Measurements from ENCODE around the gene CHAC1. TPM values are rescaled to one million over a fixed set of nuclear protein-coding genes. Genes with fewer than 3 reads are reported as not detected.

Gene CHAC1
- total RNA-seq, 2 donors from 2014 or later: 6.8 to 9.0 TPM

GRCh38 chr15:40915116-40915661, 38.1 kb upstream of the CHAC1 start:
- H3K9ac ChIP-seq (ENCODE audit: extremely low read depth, low read length, poor library complexity, severe bottlenecking): no peak overlapping the region
- H3K4me1 ChIP-seq (ENCODE audit: control insufficient read depth, insufficient read depth, low read length): peaks cover 5% of the 10 kb centered on the region
- Mint-ChIP-seq H3K4me1 (peaks cover 9% of the 10 kb centered on the region), H3K27ac (no peak overlapping the region), H3K36me3 (ENCODE audit: low read depth) (no peaks in the 10 kb centered on the region), H3K4me3 (no peak overlapping the region), H3K9me3 (no peaks in the 10 kb centered on the region), H3K27me3 (ENCODE audit: insufficient read depth) (peaks cover 39% of the 10 kb centered on the region)
- H3K27ac ChIP-seq (ENCODE audit: low read depth, low read length): no peak overlapping the region
- peaks cover 20% of the 10 kb centered on the region for H3K27me3 ChIP-seq (ENCODE audit: control insufficient read depth, insufficient read depth, low read length, poor library complexity, severe bottlenecking)
- 90 to 100% methylated on average over 5 to 12 of the region's 12 CpGs for WGBS, 2 experiments (ENCODE audit: insufficient coverage in 1 of 2, insufficient read length in 1 of 2)
- no peak for TF ChIP-seq CTCF (conservative IDR thresholded peaks at IDR 0.05)
- no peaks in the 10 kb centered on the region for H3K36me3 ChIP-seq (ENCODE audit: control insufficient read depth, insufficient read depth, low read length)
- no peak overlapping the region for H3K4me3 ChIP-seq (ENCODE audit: low read length)
- DNase-seq: no peak
- H3K9me3 ChIP-seq (ENCODE audit: control insufficient read depth, low read length): no peaks in the 10 kb centered on the region

- Histone ChIP-seq H3K27me3 (ENCODE audit: control insufficient read depth, insufficient read depth, low read length, poor library complexity, severe bottlenecking) (peaks cover 23% of the 10 kb centered on the region), H3K36me3 (ENCODE audit: control insufficient read depth, insufficient read depth, low read length) (no peaks in the 10 kb centered on the region), H3K4me3 (ENCODE audit: low read length) (no peak overlapping the region), H3K9me3 (ENCODE audit: control insufficient read depth, low read length) (no peaks in the 10 kb centered on the region), H3K27ac (ENCODE audit: low read depth, low read length) (no peak overlapping the region), H3K9ac (ENCODE audit: extremely low read depth, low read length, poor library complexity, severe bottlenecking) (no peak overlapping the region), H3K4me1 (ENCODE audit: control insufficient read depth, insufficient read depth, low read length) (peaks cover 5% of the 10 kb centered on the region)
- no peaks in the 10 kb centered on the region for H3K9me3 Mint-ChIP-seq
- 87 to 92% methylated on average over 3 to 6 of the region's 6 CpGs for WGBS, 2 experiments (ENCODE audit: insufficient coverage in 1 of 2, insufficient read length in 1 of 2)
- H3K27me3 Mint-ChIP-seq (ENCODE audit: insufficient read depth): peaks cover 44% of the 10 kb centered on the region
- H3K4me3 Mint-ChIP-seq: no peak overlapping the region
- no peak overlapping the region for H3K27ac Mint-ChIP-seq
- DNase-seq: no peak
- TF ChIP-seq CTCF (conservative IDR thresholded peaks at IDR 0.05): no peak
- H3K4me1 Mint-ChIP-seq: peaks cover 9% of the 10 kb centered on the region
- no peaks in the 10 kb centered on the region for H3K36me3 Mint-ChIP-seq (ENCODE audit: low read depth)
These were observed 37.6 kb upstream of the CHAC1 start for GRCh38 chr15:40915679-40916078.

- H3K27ac Mint-ChIP-seq: no peak overlapping the region
- no peak for DNase-seq
- no peaks in the 10 kb centered on the region for H3K36me3 Mint-ChIP-seq (ENCODE audit: low read depth)
- TF ChIP-seq CTCF (conservative IDR thresholded peaks at IDR 0.05): peak; percentile 57
- Histone ChIP-seq H3K4me1 (ENCODE audit: control insufficient read depth, insufficient read depth, low read length) (no peaks in the 10 kb centered on the region), H3K4me3 (ENCODE audit: low read length) (no peak overlapping the region), H3K9me3 (ENCODE audit: control insufficient read depth, low read length) (no peaks in the 10 kb centered on the region), H3K27ac (ENCODE audit: low read depth, low read length) (no peak overlapping the region), H3K36me3 (ENCODE audit: control insufficient read depth, insufficient read depth, low read length) (no peaks in the 10 kb centered on the region), H3K9ac (ENCODE audit: extremely low read depth, low read length, poor library complexity, severe bottlenecking) (no peak overlapping the region), H3K27me3 (ENCODE audit: control insufficient read depth, insufficient read depth, low read length, poor library complexity, severe bottlenecking) (peaks cover 39% of the 10 kb centered on the region)
- no peaks in the 10 kb centered on the region for H3K9me3 Mint-ChIP-seq
- no peaks in the 10 kb centered on the region for H3K4me1 Mint-ChIP-seq
- H3K27me3 Mint-ChIP-seq (ENCODE audit: insufficient read depth): peaks cover 61% of the 10 kb centered on the region
- WGBS, 2 experiments (ENCODE audit: insufficient coverage in 1 of 2, insufficient read length in 1 of 2): 68 to 82% methylated on average over 5 to 11 of the region's 11 CpGs
- H3K4me3 Mint-ChIP-seq: no peak overlapping the region
These were observed 35.7 kb upstream of the CHAC1 start for GRCh38 chr15:40917585-40917984.

Data from endodermal cell (in vitro differentiated cells).